Suprapubic skin (tissue), 3 donors: ENCODE data around the gene SLC9A7.

Experiments
- CTCF ChIP-seq, 2 donors: fragments of 200-600 bp in 1 of 2; fragments of 450-650 bp in 1 of 2; sonication (generic) in 1 of 2; IDR thresholded peaks; one replicate each; pipeline ENCODE4 v1.5.1; 2016 to 2019; ENCODE audit warnings: antibody characterized with exemption in 2 of 2, mild to moderate bottlenecking in 1 of 2, moderate library complexity in 1 of 2
- POLR2A ChIP-seq, 2 donors: fragments of 450-650 bp; IDR thresholded peaks; one replicate each; pipeline ENCODE4 v1.6.1; 2017; ENCODE audit warnings: antibody characterized with exemption in 2 of 2, mild to moderate bottlenecking in 2 of 2, moderate library complexity in 2 of 2

- no peak for TF ChIP-seq POLR2A (IDR thresholded peaks at IDR 0.05)
- TF ChIP-seq CTCF (IDR thresholded peaks at IDR 0.05), result no peak
Observed at GRCh38 chrX:46582966-46583365, 176.0 kb downstream of the SLC9A7 start.
